ENCODE data around the gene RXRA.

RXRA gene

GRCh38 chr9:134400283-134400682 lies 74.0 kb downstream of the RXRA start:
- no peak overlapping the region for H4K91ac ChIP-seq (ENCODE audit: low read depth, low read length)
- H3K27ac ChIP-seq (ENCODE audit: low read depth, low read length), result no peak overlapping the region
- no peak overlapping the region for H2BK12ac ChIP-seq (ENCODE audit: low read length)
- H3K36me3 ChIP-seq (ENCODE audit: control insufficient read depth in 1 of 2, insufficient read depth in 2 of 2, low read length in 2 of 2), result peaks cover 6 to 18% of the 10 kb centered on the region in 2 experiments
- H3K4me3 ChIP-seq (ENCODE audit: low read depth, low read length), result no peak overlapping the region
- H2AFZ ChIP-seq (ENCODE audit: insufficient read depth, low read length, poor library complexity), result no peak overlapping the region
- no peak overlapping the region for H3K4me2 ChIP-seq (ENCODE audit: low read length)
- no peaks in the 10 kb centered on the region for H3K9me3 ChIP-seq (ENCODE audit: insufficient read depth, low read depth, low read length)
- no peak overlapping the region for H4K12ac ChIP-seq (ENCODE audit: low read depth, low read length)
- H3K4ac ChIP-seq (ENCODE audit: low read depth, low read length), result peak overlapping the region; percentile 19
- H3K27me3 ChIP-seq (ENCODE audit: insufficient read depth, low read length), result no peaks in the 10 kb centered on the region
- no CpG with 5 or more reads among the region's 10 CpGs for WGBS (ENCODE audit: extremely low coverage, insufficient coverage, insufficient read length)
- DNase-seq, result no peak
- no peak overlapping the region for H2BK5ac ChIP-seq (ENCODE audit: low read depth, low read length, poor library complexity)
- no peak overlapping the region for H2AK5ac ChIP-seq (ENCODE audit: low read length)
- H3K79me1 ChIP-seq (ENCODE audit: low read length), result no peaks in the 10 kb centered on the region
- no peak overlapping the region for H3K18ac ChIP-seq (ENCODE audit: low read length)
- H3K9ac ChIP-seq (ENCODE audit: low read length), result no peak overlapping the region
- no peak overlapping the region for H4K8ac ChIP-seq (ENCODE audit: low read depth, low read length)
- H3K23ac ChIP-seq (ENCODE audit: low read length), result no peak overlapping the region
- H3K4me1 ChIP-seq (ENCODE audit: control insufficient read depth in 1 of 2, insufficient read depth in 2 of 2, low read length in 2 of 2), result no peaks in the 10 kb centered on the region
- H3K79me2 ChIP-seq (ENCODE audit: control insufficient read depth, insufficient read depth, low read length, poor library complexity), result no peaks in the 10 kb centered on the region
- no peak overlapping the region for H3K14ac ChIP-seq (ENCODE audit: low read length)
- H2BK120ac ChIP-seq (ENCODE audit: insufficient read depth, low read length, poor library complexity), result no peak overlapping the region

- Histone ChIP-seq H3K36me3 (ENCODE audit: control insufficient read depth in 1 of 2, insufficient read depth in 2 of 2, low read length in 2 of 2) (peaks cover 6 to 18% of the 10 kb centered on the region in 2 experiments), H2BK5ac (ENCODE audit: low read depth, low read length, poor library complexity) (no peak overlapping the region), H2AK5ac (ENCODE audit: low read length) (no peak overlapping the region), H4K8ac (ENCODE audit: low read depth, low read length) (no peak overlapping the region), H3K4me1 (ENCODE audit: control insufficient read depth in 1 of 2, insufficient read depth in 2 of 2, low read length in 2 of 2) (peaks cover 0 to under 1% of the 10 kb centered on the region in 2 experiments), H3K23ac (ENCODE audit: low read length) (no peak overlapping the region), H3K4me2 (ENCODE audit: low read length) (no peak overlapping the region), H3K79me2 (ENCODE audit: control insufficient read depth, insufficient read depth, low read length, poor library complexity) (no peaks in the 10 kb centered on the region), H2BK120ac (ENCODE audit: insufficient read depth, low read length, poor library complexity) (no peak overlapping the region), H3K27ac (ENCODE audit: low read depth, low read length) (no peak overlapping the region), H4K12ac (ENCODE audit: low read depth, low read length) (no peak overlapping the region), H3K4me3 (ENCODE audit: low read depth, low read length) (no peak overlapping the region), H3K27me3 (ENCODE audit: insufficient read depth, low read length) (no peaks in the 10 kb centered on the region), H2BK12ac (ENCODE audit: low read length) (no peak overlapping the region), H3K9ac (ENCODE audit: low read length) (no peak overlapping the region), H3K4ac (ENCODE audit: low read depth, low read length) (no peak overlapping the region), H3K14ac (ENCODE audit: low read length) (no peak overlapping the region), H3K9me3 (ENCODE audit: insufficient read depth, low read depth, low read length) (no peaks in the 10 kb centered on the region), H3K18ac (ENCODE audit: low read length) (no peak overlapping the region), H2AFZ (ENCODE audit: insufficient read depth, low read length, poor library complexity) (no peak overlapping the region), H3K79me1 (ENCODE audit: low read length) (no peaks in the 10 kb centered on the region), H4K91ac (ENCODE audit: low read depth, low read length) (no peak overlapping the region)
- no CpG with 5 or more reads among the region's 19 CpGs for WGBS (ENCODE audit: extremely low coverage, insufficient coverage, insufficient read length)
- no peak for DNase-seq
Measured at GRCh38 chr9:134401391-134401790, 75.1 kb downstream of the RXRA start.

GRCh38 chr9:134402182-134402581 lies 75.9 kb downstream of the RXRA start:
- Histone ChIP-seq H4K8ac (ENCODE audit: low read depth, low read length) (no peak overlapping the region), H2AK5ac (ENCODE audit: low read length) (no peak overlapping the region), H4K12ac (ENCODE audit: low read depth, low read length) (no peak overlapping the region), H3K4me1 (ENCODE audit: control insufficient read depth in 1 of 2, insufficient read depth in 2 of 2, low read length in 2 of 2) (peaks cover 8% of the 10 kb centered on the region in 2 experiments), H3K9ac (ENCODE audit: low read length) (no peak overlapping the region), H3K4me3 (ENCODE audit: low read depth, low read length) (no peak overlapping the region), H3K27me3 (ENCODE audit: insufficient read depth, low read length) (no peaks in the 10 kb centered on the region), H2BK12ac (ENCODE audit: low read length) (no peak overlapping the region), H3K14ac (ENCODE audit: low read length) (no peak overlapping the region), H2BK120ac (ENCODE audit: insufficient read depth, low read length, poor library complexity) (no peak overlapping the region), H3K4me2 (ENCODE audit: low read length) (no peak overlapping the region), H3K9me3 (ENCODE audit: insufficient read depth, low read depth, low read length) (no peaks in the 10 kb centered on the region), H2BK5ac (ENCODE audit: low read depth, low read length, poor library complexity) (no peak overlapping the region), H2AFZ (ENCODE audit: insufficient read depth, low read length, poor library complexity) (no peak overlapping the region), H3K27ac (ENCODE audit: low read depth, low read length) (no peak overlapping the region), H3K18ac (ENCODE audit: low read length) (no peak overlapping the region), H4K91ac (ENCODE audit: low read depth, low read length) (no peak overlapping the region), H3K4ac (ENCODE audit: low read depth, low read length) (no peak overlapping the region), H3K23ac (ENCODE audit: low read length) (no peak overlapping the region), H3K79me2 (ENCODE audit: control insufficient read depth, insufficient read depth, low read length, poor library complexity) (no peaks in the 10 kb centered on the region), H3K36me3 (ENCODE audit: control insufficient read depth in 1 of 2, insufficient read depth in 2 of 2, low read length in 2 of 2) (peaks cover 6 to 18% of the 10 kb centered on the region in 2 experiments), H3K79me1 (ENCODE audit: low read length) (no peaks in the 10 kb centered on the region)
- WGBS (ENCODE audit: extremely low coverage, insufficient coverage, insufficient read length), result no CpG with 5 or more reads among the region's 12 CpGs
- DNase-seq, result no peak

- no peak overlapping the region for H3K18ac ChIP-seq (ENCODE audit: low read length)
- no peak overlapping the region for H4K91ac ChIP-seq (ENCODE audit: low read depth, low read length)
- H2AFZ ChIP-seq (ENCODE audit: insufficient read depth, low read length, poor library complexity), result no peak overlapping the region
- no peak overlapping the region for H3K14ac ChIP-seq (ENCODE audit: low read length)
- no peak overlapping the region for H4K8ac ChIP-seq (ENCODE audit: low read depth, low read length)
- H3K27me3 ChIP-seq (ENCODE audit: insufficient read depth, low read length), result no peaks in the 10 kb centered on the region
- H2AK5ac ChIP-seq (ENCODE audit: low read length), result no peak overlapping the region
- no peak overlapping the region for H3K23ac ChIP-seq (ENCODE audit: low read length)
- no peaks in the 10 kb centered on the region for H3K79me2 ChIP-seq (ENCODE audit: control insufficient read depth, insufficient read depth, low read length, poor library complexity)
- no peak overlapping the region for H4K12ac ChIP-seq (ENCODE audit: low read depth, low read length)
- H3K9me3 ChIP-seq (ENCODE audit: insufficient read depth, low read depth, low read length), result no peaks in the 10 kb centered on the region
- H3K4me2 ChIP-seq (ENCODE audit: low read length), result no peak overlapping the region
- H3K4ac ChIP-seq (ENCODE audit: low read depth, low read length), result no peak overlapping the region
- peaks cover 3% of the 10 kb centered on the region for H3K79me1 ChIP-seq (ENCODE audit: low read length)
- no peak overlapping the region for H3K9ac ChIP-seq (ENCODE audit: low read length)
- peaks cover 10 to 12% of the 10 kb centered on the region in 2 experiments for H3K4me1 ChIP-seq (ENCODE audit: control insufficient read depth in 1 of 2, insufficient read depth in 2 of 2, low read length in 2 of 2)
- H3K27ac ChIP-seq (ENCODE audit: low read depth, low read length), result no peak overlapping the region
- no peak overlapping the region for H2BK5ac ChIP-seq (ENCODE audit: low read depth, low read length, poor library complexity)
- H2BK120ac ChIP-seq (ENCODE audit: insufficient read depth, low read length, poor library complexity), result no peak overlapping the region
- DNase-seq, result no peak
- WGBS (ENCODE audit: extremely low coverage, insufficient coverage, insufficient read length), result no CpG with 5 or more reads among the region's 11 CpGs
- no peak overlapping the region for H3K4me3 ChIP-seq (ENCODE audit: low read depth, low read length)
- peaks cover 6 to 18% of the 10 kb centered on the region in 2 experiments for H3K36me3 ChIP-seq (ENCODE audit: control insufficient read depth in 1 of 2, insufficient read depth in 2 of 2, low read length in 2 of 2)
- H2BK12ac ChIP-seq (ENCODE audit: low read length), result no peak overlapping the region
Measured at GRCh38 chr9:134403292-134403681, 77.0 kb downstream of the RXRA start.

Measured in trophoblast cell (in vitro differentiated cells and primary cell).